Measurements from ENCODE around the gene PACSIN3. TPM values are rescaled to one million over a fixed set of nuclear protein-coding genes. Genes with fewer than 3 reads are reported as not detected.

The PACSIN3 gene
- total and polyA plus RNA-seq, 2 of the 13 experiments (the other 11 are each of a cell fraction or from before 2014, with no cell fraction given): 47.9 to 93.3 TPM

- TF ChIP-seq ZNF672 (CRISPR knock-in tag; IDR thresholded peaks at IDR 0.05): no peak
- no peak; the same call in 1 of the 2 replicates for TF ChIP-seq ZNF558 (CRISPR knock-in tag; IDR thresholded peaks at IDR 0.05; ENCODE audit: borderline replicate concordance)
- TF ChIP-seq ZNF614 (CRISPR knock-in tag; IDR thresholded peaks at IDR 0.05; ENCODE audit: borderline replicate concordance): no peak
- no peak for TF ChIP-seq ZNF20 (CRISPR knock-in tag; IDR thresholded peaks at IDR 0.05)
- no peak for TF ChIP-seq SMARCC2 (IDR thresholded peaks at IDR 0.05)
- TF ChIP-seq ZNF703 (CRISPR knock-in tag; IDR thresholded peaks at IDR 0.05; ENCODE audit: borderline replicate concordance): no peak; the same call in 1 of the 2 replicates
- peak; percentile 68; the same call in 1 of the 2 replicates for TF ChIP-seq ZNF782 (CRISPR knock-in tag; IDR thresholded peaks at IDR 0.05; ENCODE audit: borderline replicate concordance)
- TF ChIP-seq GABPA (IDR thresholded peaks at IDR 0.05; ENCODE audit: low read depth, low read length): no peak
- 0 out of 2 replicates have a peak, but pooled peaks have one; percentile 21 for TF ChIP-seq GABPA (CRISPR knock-in tag; IDR thresholded peaks at IDR 0.05; ENCODE audit: low read depth)
- TF ChIP-seq ZGPAT (CRISPR knock-in tag; IDR thresholded peaks at IDR 0.05): peak; percentile 59; the same call in 1 of the 2 replicates
- no peak for TF ChIP-seq ATF6 (CRISPR knock-in tag; conservative IDR thresholded peaks at IDR 0.05)
- peak; percentile 90 for TF ChIP-seq ZNF891 (CRISPR knock-in tag; IDR thresholded peaks at IDR 0.05)
- TF ChIP-seq ATRX (CRISPR knock-in tag; IDR thresholded peaks at IDR 0.05; ENCODE audit: borderline replicate concordance): no peak
- TF ChIP-seq PITX1 (CRISPR knock-in tag; IDR thresholded peaks at IDR 0.05): peak; percentile 29; the same call in 1 of the 2 replicates
- TF ChIP-seq ZNF18 (CRISPR knock-in tag; IDR thresholded peaks at IDR 0.05; ENCODE audit: insufficient replicate concordance): no peak
- no peak for TF ChIP-seq BHLHE40 (IDR thresholded peaks at IDR 0.05; ENCODE audit: low read length)
- 0 out of 2 replicates have a peak, but pooled peaks have one; percentile 27 for TF ChIP-seq KLF11 (CRISPR knock-in tag; IDR thresholded peaks at IDR 0.05)
- TF ChIP-seq HMGXB3 (CRISPR knock-in tag; IDR thresholded peaks at IDR 0.05; ENCODE audit: borderline replicate concordance): no peak
- no peak for TF ChIP-seq MED8 (CRISPR knock-in tag; IDR thresholded peaks at IDR 0.05; ENCODE audit: insufficient replicate concordance)
- no peak for TF ChIP-seq RFX3 (CRISPR knock-in tag; IDR thresholded peaks at IDR 0.05)
Measured at GRCh38 chr11:47176328-47177228, 9.7 kb downstream of the PACSIN3 start, which contains the start of gene ARFGAP2 (continued).
